HL-60 (cell line): ENCODE results near the gene TCEANC2.

ENCODE experiments used
- CTCF ChIP-seq: IDR thresholded peaks from one replicate; pipeline ENCODE4 v1.5.1; 2011; ENCODE audit warnings: low read length, control low read depth, inconsistent platforms; ENCODE audit not compliant: insufficient read depth
- GABPA ChIP-seq: IDR thresholded peaks from 2 replicates; pipeline ENCODE4 v1.6.1; 2012; ENCODE audit warnings: low read depth
- POLR2AphosphoS5 ChIP-seq: IDR thresholded peaks from 2 replicates; pipeline ENCODE4 v1.6.1; 2012; ENCODE audit warnings: low read depth
- REST ChIP-seq: IDR thresholded peaks from 2 replicates; pipeline ENCODE4 v1.6.1; 2012; ENCODE audit warnings: low read depth; ENCODE audit not compliant: insufficient replicate concordance
- SPI1 ChIP-seq: IDR thresholded peaks from 2 replicates; pipeline ENCODE4 v1.6.1; 2012; ENCODE audit warnings: low read depth, mild to moderate bottlenecking, borderline replicate concordance

- TF ChIP-seq CTCF (no peak), REST (no peak), GABPA (no peak), POLR2AphosphoS5 (no peak), SPI1 (no peak)
Measured at GRCh38 chr1:54137534-54138061, 84.2 kb downstream of the TCEANC2 start.
